GM20431 (cell line): ENCODE results near the gene HERPUD1.

Experiments used
- in situ Hi-C: fragments of 300-500 bp; cut with MseI, MboI; formaldehyde crosslinking; loops from one replicate; pipeline ENCODE4 v1.15.0; 2020; ENCODE audit warnings: low sequenced_read_pairs; ENCODE audit not compliant: unreplicated experiment

HERPUD1 gene

DNA sequence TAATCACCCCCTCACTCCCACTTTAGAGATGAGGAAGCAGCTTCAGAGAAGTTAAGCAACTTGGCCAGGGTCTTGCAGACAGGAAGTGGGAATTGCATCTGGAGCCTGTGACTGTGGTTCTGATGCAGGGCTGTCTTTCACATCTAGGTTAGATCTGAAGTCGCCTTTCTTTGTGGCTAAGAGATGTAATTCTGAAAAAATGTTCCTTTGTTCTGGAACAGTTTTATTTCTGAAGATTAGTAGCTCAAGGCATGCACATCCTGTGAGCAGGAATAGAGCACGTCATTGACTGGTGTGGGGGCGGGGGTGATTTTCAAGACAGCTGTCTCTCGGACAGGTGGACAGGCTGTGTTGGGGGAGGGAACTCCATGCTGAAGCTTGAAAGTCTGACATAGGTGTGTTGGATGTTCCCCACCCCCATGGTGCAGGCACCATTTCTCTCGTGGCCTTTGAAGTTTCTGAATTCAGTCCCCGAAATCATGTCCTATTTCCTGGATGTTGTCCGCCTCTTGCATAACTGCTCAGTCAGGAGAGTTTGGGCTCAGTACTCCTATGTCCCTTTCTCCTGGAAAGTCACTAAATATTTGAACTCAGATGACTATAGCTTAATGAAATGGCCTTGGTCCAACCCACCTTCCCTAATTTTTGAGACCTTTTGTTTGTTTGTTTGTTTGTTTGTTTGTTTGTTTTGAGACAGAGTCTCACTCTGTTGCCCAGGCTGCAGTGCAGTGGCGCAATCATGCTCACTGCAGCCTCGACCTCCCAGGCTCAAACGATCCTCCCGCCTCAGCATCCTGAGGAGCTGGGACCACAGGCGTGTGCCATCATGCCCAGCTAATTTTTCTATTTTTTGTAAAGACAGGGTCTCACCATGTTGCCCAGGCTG lies 21.0 kb upstream of the HERPUD1 start:
- in situ Hi-C loops: no loop called here

DNA sequence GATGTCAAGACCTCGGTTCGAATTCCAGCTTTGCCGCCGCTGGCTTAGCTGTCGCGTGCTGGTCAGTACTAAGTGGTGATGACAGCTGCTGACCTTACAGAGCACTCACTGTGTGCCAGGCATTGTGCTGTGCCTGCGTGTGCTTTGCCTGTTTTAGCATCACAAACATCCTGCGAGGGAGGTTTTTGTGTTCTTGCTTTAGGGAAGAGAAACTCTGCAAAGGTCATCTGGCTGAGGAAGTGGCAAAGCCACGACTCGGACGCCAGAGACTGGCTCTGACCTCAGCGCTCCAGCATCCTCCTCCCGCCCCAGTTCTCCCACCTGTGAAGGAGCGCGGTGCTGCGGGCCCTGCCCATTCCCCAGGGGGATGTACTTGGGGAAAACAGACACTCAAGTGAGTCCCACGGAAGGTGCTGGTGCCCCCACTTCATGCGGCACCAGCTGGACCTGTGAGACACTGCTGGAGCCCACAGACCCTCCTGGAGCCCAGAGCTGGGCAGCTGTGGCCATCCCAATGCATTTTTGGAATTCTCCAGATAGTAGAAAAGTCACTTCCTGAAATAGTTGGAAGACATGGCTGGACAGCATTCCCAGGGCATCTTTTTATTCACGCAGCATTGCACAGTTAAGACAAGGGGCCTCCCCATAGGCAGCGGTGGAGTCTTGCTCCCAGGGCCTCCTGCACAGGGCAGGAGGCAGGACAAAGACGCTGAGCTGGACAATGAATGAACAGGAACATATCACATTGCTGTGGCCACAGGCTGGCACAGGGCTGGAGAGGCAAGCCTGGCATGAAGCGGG lies 20.0 kb upstream of the HERPUD1 start:
- in situ Hi-C loops: no loop called here

DNA sequence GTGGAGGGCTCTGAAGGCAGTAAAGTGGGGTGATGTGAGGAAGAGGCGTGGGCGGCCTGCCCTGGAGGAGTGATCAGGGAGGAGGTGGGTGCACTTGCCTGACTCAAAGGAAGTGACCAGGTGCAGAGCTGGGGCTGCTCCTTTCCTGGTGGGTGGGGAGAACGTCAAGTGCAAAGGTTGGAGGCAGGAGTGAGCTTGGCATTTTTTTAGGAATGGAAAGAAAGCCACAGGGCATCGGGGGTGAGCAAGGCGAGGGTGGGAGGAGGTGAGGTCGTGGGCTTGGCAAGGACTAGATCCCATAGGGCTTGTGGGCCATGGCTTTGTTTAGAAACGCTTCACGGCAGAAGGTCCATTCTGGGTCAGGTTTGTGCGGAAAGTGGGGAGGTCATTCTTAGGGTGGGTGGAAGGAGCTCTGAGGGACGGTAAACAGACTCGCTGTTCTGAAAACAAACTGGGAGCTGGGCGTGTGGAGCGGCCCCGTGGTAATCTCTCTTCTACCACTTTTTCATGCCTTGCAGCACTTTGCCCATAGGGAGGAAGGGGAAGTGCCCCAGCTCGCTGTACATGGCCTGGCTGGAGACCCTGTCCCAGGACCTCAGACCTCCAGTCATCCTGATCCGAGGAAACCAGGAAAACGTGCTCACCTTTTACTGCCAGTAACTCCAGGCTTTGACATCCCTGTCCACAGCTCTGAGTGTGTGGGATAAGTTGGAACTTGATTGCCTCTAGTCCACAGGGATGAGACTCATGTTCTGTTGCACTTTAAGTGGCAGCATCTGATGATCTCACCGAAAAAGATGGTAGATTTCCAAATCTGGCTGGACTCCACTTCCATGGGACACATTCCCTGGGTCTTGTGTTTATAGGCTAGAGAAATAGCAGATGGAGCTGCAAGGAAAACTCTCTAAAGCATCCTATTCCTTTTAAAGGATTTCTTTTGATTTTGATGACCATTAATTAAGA lies 18.9 kb upstream of the HERPUD1 start:
- in situ Hi-C loops: no loop called here

DNA sequence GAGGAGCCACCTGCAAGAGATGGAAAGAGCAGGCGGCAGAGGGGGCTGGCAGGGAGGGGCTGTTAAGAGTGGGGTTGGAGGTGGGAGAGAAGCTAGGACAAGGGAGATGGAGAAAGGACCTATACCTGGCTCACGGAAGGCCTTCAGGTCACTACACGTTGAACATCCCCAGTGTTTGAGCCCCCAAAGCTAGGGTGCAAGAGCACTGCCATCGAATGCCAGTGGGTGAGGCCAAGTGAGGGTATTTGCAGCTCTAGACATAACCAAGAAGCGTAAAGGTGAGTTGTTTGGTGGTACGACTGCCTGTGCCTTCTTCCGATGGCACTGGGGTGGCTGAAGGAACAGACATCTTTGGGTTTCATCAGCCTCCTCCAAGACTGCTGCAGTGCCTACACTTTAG lies 17.0 kb upstream of the HERPUD1 start:
- in situ Hi-C loops: no loop called here

GRCh38 chr16:56915336-56916119 lies 16.4 kb upstream of the HERPUD1 start:
- in situ Hi-C loops: no loop called here

GRCh38 chr16:56916571-56917403 lies 15.2 kb upstream of the HERPUD1 start:
- in situ Hi-C loops: no loop called here

DNA sequence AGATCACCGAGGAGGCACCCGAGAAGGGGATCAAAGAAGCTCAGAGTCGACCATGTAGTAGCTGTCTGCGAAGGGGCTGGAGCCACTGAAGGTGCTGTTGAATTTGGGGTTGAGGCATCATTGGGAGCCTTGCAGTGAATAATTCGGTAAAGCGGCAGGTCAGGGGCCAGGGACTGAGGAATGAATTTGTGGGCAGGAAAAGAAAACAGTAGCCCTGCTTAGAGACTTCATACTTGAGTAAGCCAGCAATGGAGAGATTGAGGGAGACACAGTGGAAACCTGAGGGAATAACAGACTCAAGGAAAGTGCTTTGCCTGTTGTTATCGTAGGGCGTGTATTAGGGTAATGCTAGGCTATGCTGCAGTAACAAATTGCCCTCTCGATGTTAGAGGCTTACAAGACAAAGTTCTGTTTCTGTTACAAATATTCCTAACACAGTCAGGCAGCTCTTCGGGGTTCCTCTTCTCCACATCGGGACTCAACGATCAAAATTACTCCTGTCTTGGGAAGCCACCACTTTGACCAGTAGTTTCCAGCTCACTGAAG lies 13.4 kb upstream of the HERPUD1 start:
- in situ Hi-C loops: no loop called here

DNA sequence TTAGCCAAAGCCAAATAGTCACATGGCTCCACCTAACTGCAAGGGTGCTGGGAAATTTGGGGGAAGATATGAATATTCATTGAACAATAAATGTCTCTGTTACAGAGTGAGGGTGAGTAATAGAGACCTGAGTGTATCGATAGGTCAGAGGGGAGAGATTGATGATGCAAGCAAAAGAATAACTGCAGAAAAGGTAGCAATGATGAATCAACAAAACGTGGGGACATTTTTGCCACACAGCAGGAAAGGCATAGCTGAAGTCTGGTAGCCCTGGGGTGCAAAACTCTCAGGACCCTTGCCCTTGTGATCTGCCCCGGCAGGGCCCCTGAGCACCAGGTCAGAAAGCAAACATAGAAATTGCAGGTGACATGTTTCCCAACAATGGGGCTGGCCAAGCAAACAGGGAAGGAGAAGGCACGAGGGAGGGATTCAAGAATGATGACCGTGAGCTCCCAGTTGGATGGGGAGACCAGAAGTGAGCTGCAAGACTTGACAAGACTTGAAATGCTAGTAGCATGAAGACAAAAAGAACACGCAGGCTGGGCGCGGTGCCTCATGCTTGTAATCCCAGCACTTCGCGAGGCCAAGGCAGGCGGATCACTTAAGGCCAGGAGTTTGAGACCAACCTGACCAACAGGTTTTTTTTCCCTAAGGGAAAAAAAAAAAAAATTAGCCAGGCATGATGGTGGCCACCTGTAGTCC lies 12.7 kb upstream of the HERPUD1 start:
- in situ Hi-C loops: no loop called here

GRCh38 chr16:56921571-56921970 lies 10.4 kb upstream of the HERPUD1 start:
- in situ Hi-C loops: no loop called here

- in situ Hi-C loops: no loop called here
Observed at GRCh38 chr16:56923481-56924091, 8.4 kb upstream of the HERPUD1 start.

DNA sequence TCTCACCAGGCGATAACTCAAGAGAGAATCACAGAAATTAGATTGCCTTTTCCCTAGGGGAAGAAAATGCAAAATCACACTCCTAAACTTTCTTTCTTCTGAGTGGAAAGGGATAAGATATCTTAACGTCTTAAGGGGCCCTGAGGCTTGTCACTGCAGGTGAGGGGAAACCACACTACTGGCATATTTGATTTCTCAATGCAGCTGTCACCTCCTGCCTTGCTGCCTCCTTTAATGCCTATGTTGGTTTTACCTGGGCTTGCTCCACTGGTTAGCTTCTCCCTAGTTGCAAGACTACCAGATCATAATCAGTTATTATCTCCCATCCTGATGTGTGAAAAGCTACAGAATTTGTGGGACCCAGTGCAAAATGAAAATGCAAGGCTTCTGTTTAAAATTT lies 4.5 kb upstream of the HERPUD1 start:
- in situ Hi-C loops: no loop called here

GRCh38 chr16:56929639-56930038 lies 2.3 kb upstream of the HERPUD1 start:
- in situ Hi-C loops: no loop called here

- in situ Hi-C loops: no loop called here
Observed at GRCh38 chr16:56930486-56931270, 1.3 kb upstream of the HERPUD1 start.

DNA sequence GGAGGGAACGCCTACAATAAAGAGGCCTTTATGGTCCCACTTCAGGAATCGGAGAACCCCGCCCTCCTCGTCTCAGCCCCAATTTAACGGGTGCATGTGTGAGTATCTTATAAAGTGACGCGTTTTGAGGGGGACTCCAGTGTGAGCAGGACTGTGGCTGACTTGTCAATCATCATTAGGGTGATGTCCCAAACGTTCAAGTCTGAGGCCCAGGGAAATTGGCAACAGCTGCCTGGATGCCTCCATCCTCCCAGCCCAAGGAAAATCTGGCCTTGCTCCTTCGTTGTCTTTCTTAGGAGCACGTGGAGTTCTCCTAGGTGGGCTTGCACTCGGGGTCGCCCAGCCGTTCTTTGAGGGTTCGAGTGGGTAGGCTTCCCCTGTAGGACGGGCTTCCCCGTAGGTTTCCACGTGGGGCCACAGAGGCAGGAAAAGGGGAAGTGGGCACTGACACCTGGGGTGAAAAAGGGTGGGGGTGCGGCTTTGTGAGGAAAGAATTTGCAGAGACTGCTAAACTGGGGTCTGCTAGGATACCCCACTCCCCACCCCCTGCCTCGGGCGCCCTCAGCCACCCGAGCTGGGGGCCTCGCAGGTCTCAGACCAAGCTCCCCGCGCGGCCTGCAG lies 561 bp upstream of the HERPUD1 start:
- in situ Hi-C loops: no loop called here

- in situ Hi-C loops: no loop called here
Observed at GRCh38 chr16:56932721-56933619, 1.0 kb downstream of the HERPUD1 start.
